DND-41 (cell line): Measurements from ENCODE around the gene WDR4.

Experiments
- ATAC-seq: fragments of 200-7000 bp; cut with Tn5 transposase; 3 replicates; pipeline ENCODE4 v1.9.1; 2021; ENCODE audit warnings: low read depth; ENCODE audit not compliant: insufficient read depth
- DNase-seq: peaks from one replicate; pipeline ENCODE4 v3.0.0-alpha.2; 2020
- H2AFZ ChIP-seq: 2 replicates; pipeline ENCODE4 v1.6.0; 2012; ENCODE audit warnings: low read depth, low read length
- H3K27ac ChIP-seq: 2 replicates; pipeline ENCODE4 v1.5.1; 2012; ENCODE audit warnings: low read length, inconsistent platforms
- H3K27me3 ChIP-seq: fragments of 200-600 bp; sonication (generic); 2 replicates; pipeline ENCODE4 v1.6.0; 2012; ENCODE audit warnings: low read length, mild to moderate bottlenecking, inconsistent platforms; ENCODE audit not compliant: insufficient read depth, poor library complexity
- H3K36me3 ChIP-seq: 2 replicates; pipeline ENCODE4 v1.5.1; 2012; ENCODE audit warnings: low read length, inconsistent platforms; ENCODE audit not compliant: insufficient read depth
- H3K4me1 ChIP-seq: 2 replicates; pipeline ENCODE4 v1.5.1; 2012; ENCODE audit warnings: mild to moderate bottlenecking, low read length; ENCODE audit not compliant: insufficient read depth
- H3K4me2 ChIP-seq: 2 replicates; pipeline ENCODE4 v1.6.0; 2012; ENCODE audit warnings: mild to moderate bottlenecking, moderate library complexity, low read length, inconsistent platforms; ENCODE audit not compliant: insufficient read depth
- H3K4me3 ChIP-seq, 2 experiments: fragments of 200-600 bp in 1 of 2; shearing (Covaris generic) in 1 of 2; 2 replicates each; pipeline ENCODE4 v1.5.1; 2012 to 2016; ENCODE audit warnings: inconsistent platforms in 2 of 2, low read length in 2 of 2, mild to moderate bottlenecking in 2 of 2, low read depth in 1 of 2, moderate library complexity in 1 of 2
- H3K79me2 ChIP-seq: 2 replicates; pipeline ENCODE4 v1.6.0; 2012; ENCODE audit warnings: low read length, inconsistent platforms; ENCODE audit not compliant: insufficient read depth
- H3K9ac ChIP-seq: 2 replicates; pipeline ENCODE4 v1.6.0; 2012; ENCODE audit warnings: low read depth, mild to moderate bottlenecking, inconsistent platforms, low read length, moderate library complexity
- H3K9me3 ChIP-seq: 2 replicates; pipeline ENCODE4 v1.5.1; 2012; ENCODE audit warnings: low read length, moderate library complexity, mild to moderate bottlenecking, inconsistent platforms; ENCODE audit not compliant: insufficient read depth, severe bottlenecking
- H4K20me1 ChIP-seq: 2 replicates; pipeline ENCODE4 v1.6.0; 2012; ENCODE audit warnings: low read length; ENCODE audit not compliant: insufficient read depth
- EZH2 ChIP-seq: IDR thresholded peaks from 3 replicates; pipeline ENCODE4 v1.6.1; 2012; ENCODE audit warnings: borderline replicate concordance, low read depth, mild to moderate bottlenecking, moderate library complexity, low read length, inconsistent platforms; ENCODE audit not compliant: severe bottlenecking
- TF ChIP-seq, protein P1 (sequence below): IDR thresholded peaks from 2 replicates; pipeline ENCODE4 v1.5.1; 2012; ENCODE audit warnings: borderline replicate concordance, low read length, moderate library complexity, mild to moderate bottlenecking; ENCODE audit not compliant: poor library complexity, severe bottlenecking; ENCODE audit errors: extremely low read depth

Gene WDR4

DNA sequence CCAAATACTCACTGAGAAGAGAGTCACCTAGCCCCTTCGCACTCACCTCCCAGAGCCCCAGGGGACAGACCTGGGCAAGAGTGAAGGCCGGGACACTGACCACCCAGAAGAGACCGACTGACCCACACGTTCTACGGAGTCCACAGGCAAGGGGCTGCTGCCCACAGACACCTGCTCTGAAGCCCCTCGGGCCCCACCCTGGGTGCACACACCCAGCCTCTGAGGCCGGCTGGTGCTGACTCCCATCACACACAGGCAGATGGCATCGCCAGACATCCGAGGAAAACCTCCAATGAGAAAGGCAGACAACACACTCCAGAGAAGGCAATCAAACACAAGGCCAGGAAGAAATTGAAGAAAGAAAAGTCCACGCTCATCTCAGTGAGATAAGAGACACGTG is 22.1 kb downstream of the WDR4 start:
- ATAC-seq, result no peak
- Histone ChIP-seq H3K27ac (no peak overlapping the region), H3K9me3 (no peaks in the 10 kb centered on the region), H3K27me3 (no peaks in the 10 kb centered on the region), H4K20me1 (peaks cover 74% of the 10 kb centered on the region), H2AFZ (no peak overlapping the region), H3K4me2 (no peak overlapping the region), H3K9ac (no peak overlapping the region), H3K36me3 (peaks cover 95% of the 10 kb centered on the region), H3K4me1 (no peaks in the 10 kb centered on the region), H3K4me3 (no peak overlapping the region), H3K79me2 (peaks cover 53% of the 10 kb centered on the region)
- no peak for DNase-seq
- no peak for TF ChIP-seq EZH2
- TF ChIP-seq, protein P1, sequence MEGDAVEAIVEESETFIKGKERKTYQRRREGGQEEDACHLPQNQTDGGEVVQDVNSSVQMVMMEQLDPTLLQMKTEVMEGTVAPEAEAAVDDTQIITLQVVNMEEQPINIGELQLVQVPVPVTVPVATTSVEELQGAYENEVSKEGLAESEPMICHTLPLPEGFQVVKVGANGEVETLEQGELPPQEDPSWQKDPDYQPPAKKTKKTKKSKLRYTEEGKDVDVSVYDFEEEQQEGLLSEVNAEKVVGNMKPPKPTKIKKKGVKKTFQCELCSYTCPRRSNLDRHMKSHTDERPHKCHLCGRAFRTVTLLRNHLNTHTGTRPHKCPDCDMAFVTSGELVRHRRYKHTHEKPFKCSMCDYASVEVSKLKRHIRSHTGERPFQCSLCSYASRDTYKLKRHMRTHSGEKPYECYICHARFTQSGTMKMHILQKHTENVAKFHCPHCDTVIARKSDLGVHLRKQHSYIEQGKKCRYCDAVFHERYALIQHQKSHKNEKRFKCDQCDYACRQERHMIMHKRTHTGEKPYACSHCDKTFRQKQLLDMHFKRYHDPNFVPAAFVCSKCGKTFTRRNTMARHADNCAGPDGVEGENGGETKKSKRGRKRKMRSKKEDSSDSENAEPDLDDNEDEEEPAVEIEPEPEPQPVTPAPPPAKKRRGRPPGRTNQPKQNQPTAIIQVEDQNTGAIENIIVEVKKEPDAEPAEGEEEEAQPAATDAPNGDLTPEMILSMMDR, result no peak

GRCh38 chr21:42855937-42856335 is 23.4 kb downstream of the WDR4 start:
- ATAC-seq, result no peak
- H3K4me2 ChIP-seq, result no peak overlapping the region

DNA sequence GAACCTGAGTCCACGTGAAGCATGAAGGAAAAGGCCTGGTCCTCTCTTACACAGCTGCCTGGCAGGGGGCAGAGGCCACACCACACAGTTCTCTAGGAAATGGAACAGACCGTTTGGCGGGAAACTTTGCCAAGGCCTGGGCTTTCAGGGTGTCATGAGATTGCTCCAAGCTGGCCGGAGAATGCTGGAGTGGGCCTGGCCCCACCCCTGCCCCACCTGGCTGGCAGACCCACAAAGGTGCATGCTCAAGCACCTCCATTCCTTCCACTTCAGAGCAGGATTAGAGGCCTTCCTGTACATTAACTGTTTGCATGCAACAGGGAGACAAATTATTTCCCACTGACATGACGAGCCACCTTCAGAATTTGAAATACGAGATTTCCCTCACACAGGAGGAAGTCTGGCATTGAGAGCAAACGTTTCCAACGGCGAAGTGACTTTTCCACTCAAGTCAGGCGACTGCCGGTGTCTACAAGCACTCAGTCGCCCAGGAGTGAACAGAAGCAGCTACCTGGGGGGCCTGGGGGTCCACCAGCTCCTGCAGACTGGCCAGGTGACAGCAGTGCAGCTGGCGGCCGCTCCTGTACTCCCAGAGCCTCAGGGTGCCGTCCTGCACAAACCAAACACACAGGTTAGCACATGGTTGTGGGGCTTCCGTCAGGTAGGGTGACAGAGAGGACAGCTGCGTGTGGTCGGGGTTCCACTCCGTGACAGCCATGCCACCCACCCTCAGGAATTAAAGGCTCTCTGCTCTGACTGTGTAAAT is 24.0 kb downstream of the WDR4 start:
- peaks cover 99% of the 10 kb centered on the region for H3K36me3 ChIP-seq
- DNase-seq (no peak), ATAC-seq (no peak)
- H3K4me3 ChIP-seq, result no peak overlapping the region
- H3K9ac ChIP-seq, result no peak overlapping the region
- H2AFZ ChIP-seq, result no peak overlapping the region
- no peaks in the 10 kb centered on the region for H3K4me1 ChIP-seq
- H3K9me3 ChIP-seq, result no peaks in the 10 kb centered on the region
- no peak for TF ChIP-seq EZH2
- TF ChIP-seq, protein P1, result no peak
- peaks cover 79% of the 10 kb centered on the region for H4K20me1 ChIP-seq
- peaks cover 49% of the 10 kb centered on the region for H3K79me2 ChIP-seq
- H3K27me3 ChIP-seq, result no peaks in the 10 kb centered on the region
- no peak overlapping the region for H3K27ac ChIP-seq
- no peak overlapping the region for H3K4me2 ChIP-seq

More at GRCh38 chr21:42855937-42856335, 23.4 kb downstream of the WDR4 start:
- Histone ChIP-seq H2AFZ (no peak overlapping the region), H3K9me3 (no peaks in the 10 kb centered on the region), H4K20me1 (peaks cover 79% of the 10 kb centered on the region), H3K27me3 (no peaks in the 10 kb centered on the region), H3K4me3 (no peak overlapping the region), H3K9ac (no peak overlapping the region), H3K4me1 (no peaks in the 10 kb centered on the region), H3K27ac (no peak overlapping the region), H3K36me3 (peaks cover 98% of the 10 kb centered on the region), H3K79me2 (peaks cover 49% of the 10 kb centered on the region)
- no peak for TF ChIP-seq EZH2
- TF ChIP-seq, protein P1, result no peak
- no peak for DNase-seq
